ENCODE data around the gene GLB1L.

GRCh38 chr2:219287580-219288265 is 42.5 kb upstream of the GLB1L start:
- TF ChIP-seq CTCF (IDR thresholded peaks at IDR 0.05; ENCODE audit: control extremely low read depth in 1 of 3, insufficient read depth in 1 of 3, low read depth in 1 of 3, low read length in 3 of 3), result no peak
- no peak for TF ChIP-seq ATF2 (IDR thresholded peaks at IDR 0.05; ENCODE audit: low read length)
- TF ChIP-seq SP2 (IDR thresholded peaks at IDR 0.05; ENCODE audit: low read length), result no peak
- TF ChIP-seq POLR2A (IDR thresholded peaks at IDR 0.05; ENCODE audit: control extremely low read depth in 1 of 2, low read depth in 2 of 2, low read length in 2 of 2), result no peak
- TF ChIP-seq POU5F1 (IDR thresholded peaks at IDR 0.05; ENCODE audit: low read depth, low read length), result no peak
- TF ChIP-seq SAP30 (IDR thresholded peaks at IDR 0.05; ENCODE audit: insufficient read depth, insufficient replicate concordance, low read length), result no peak
- no peak for TF ChIP-seq SUZ12 (IDR thresholded peaks at IDR 0.05; ENCODE audit: low read length)
- no peak for TF ChIP-seq NRF1 (IDR thresholded peaks at IDR 0.05; ENCODE audit: low read depth, low read length)
- no peak for TF ChIP-seq CHD2 (IDR thresholded peaks at IDR 0.05; ENCODE audit: low read length)
